ENCODE results near the gene NDRG4. TPM values are rescaled to one million over a fixed set of nuclear protein-coding genes. Genes with fewer than 3 reads are reported as not detected.

The NDRG4 gene, protein sequence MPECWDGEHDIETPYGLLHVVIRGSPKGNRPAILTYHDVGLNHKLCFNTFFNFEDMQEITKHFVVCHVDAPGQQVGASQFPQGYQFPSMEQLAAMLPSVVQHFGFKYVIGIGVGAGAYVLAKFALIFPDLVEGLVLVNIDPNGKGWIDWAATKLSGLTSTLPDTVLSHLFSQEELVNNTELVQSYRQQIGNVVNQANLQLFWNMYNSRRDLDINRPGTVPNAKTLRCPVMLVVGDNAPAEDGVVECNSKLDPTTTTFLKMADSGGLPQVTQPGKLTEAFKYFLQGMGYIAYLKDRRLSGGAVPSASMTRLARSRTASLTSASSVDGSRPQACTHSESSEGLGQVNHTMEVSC
- 10.4 TPM for polyA plus RNA-seq (2013, experiment 1 of 2; ENCODE audit: insufficient read length)
- polyA plus RNA-seq (2013, experiment 2 of 2; ENCODE audit: insufficient read length), result 10.5 TPM

DNA sequence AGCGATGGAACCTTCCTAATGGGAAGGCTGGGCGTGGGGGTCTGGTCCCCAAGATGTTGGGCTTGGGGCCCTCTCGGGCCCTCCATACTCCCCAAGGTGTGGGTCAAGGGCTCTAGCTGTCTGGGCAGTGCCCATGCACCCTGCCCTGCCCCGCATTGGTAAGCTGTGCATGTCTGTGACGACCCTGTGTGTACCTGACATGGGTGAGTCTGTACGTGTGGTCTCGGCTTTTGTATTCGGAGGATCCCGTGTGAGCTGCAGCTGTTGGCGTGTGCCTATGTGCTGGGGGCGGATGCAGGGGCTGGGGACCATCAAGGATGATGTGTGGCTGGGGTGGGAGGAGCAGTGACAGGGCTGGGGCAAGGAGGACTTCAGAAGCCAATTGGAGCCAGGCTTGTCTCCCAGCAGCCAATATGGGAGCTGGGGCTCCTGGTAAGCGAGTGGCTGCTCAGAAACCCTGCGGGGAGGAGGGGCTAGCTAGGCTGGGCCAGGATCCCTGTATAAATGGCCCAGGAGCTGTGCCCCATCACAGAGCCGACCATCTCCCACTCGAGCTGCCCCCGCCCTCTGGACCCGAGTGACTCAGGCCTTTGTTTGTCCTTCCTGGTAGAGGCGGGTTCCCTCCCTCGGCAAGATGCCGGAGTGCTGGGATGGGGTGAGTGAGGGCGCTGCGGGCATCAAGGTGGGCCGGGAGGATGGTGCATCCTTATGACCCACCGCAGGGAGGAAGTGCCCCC lies at the start of gene NDRG4:
Gene NDRG4 (plus strand): TSS at position 529 of the 737 bp plus-strand sequence. CDS start 106 bp downstream, at position 635.
- peak; percentile 89 for DNase-seq

DNA sequence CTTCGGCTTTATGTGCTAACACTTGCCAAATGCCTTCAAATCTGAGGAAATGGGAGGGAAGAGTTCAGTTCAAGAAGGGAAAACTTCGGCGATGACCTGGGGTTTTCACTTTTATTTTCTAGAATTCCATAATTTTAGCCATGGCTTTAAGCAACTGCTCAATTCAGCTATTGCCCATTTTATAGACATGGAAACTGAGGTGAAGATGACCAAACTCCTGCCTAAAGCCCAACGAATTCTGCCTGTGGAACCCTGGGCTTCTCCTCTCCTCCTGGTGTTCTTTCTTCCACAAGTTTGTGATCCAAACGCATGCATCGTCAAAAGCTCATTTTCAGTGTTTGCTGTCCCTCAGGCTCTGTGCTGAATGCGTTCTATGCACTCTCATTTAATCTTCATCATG lies 49.4 kb upstream of the NDRG4 start:
- DNase-seq, result no peak

DNA sequence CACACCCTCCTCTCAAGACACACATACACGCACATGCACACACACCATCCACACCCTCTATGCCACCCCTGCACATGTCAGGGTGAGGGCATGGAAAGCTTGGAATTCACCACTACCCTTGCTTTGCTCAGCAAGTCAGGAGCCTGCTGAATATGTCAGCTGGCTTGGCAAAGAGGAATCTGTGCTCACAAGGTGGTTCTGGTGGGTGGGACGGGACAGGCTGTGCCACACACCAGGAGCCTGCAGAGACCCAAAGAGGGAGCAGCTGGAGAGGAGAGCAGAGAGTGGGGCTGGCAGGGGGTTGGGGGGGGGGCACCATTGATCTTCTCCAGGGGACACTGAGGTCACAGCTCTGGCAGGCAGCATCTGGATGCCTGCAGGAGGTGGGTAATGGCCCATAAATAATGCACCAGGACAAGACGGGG lies 48.7 kb upstream of the NDRG4 start:
- no peak for DNase-seq

DNA sequence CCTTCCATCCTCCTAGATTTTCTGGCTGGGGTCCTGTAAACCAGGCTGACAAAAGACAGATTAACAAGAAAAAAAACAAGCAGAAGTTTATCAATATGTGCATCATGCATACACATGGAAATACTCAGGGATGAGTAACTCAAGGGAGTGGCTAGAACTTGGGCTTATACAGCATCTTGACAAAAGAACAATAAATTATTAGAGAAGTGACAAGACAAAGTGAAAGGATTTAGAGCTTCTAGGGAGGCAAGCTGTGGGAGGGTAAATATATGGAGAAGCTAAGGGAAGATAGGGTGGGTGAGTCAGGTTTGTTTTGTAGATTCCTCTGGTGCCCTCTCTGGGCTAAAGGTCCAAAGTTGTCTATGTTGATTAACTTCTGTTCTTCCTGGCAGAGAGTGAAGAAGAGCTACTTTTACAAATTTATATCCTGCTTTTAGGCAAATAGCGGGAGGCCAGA lies 48.0 kb upstream of the NDRG4 start:
- no peak for DNase-seq

DNA sequence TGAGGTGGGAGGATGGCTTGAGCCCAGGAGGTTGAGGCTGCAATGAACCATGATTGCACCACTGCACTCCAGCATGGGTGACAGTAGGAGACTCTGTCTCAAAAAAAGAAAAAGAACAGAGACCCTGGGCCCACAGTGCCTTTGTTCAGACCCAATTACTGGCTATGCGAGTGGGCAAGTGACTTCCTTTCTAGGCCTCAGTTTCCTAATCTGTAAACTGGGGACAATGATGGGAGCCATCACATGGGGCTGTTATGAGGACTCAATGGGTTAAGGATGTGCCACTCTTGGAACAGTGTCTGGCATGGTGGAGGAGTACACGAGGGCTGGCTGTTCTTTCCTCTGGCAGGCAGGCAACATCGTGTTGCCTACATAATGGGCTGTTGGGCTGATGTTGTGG lies 47.3 kb upstream of the NDRG4 start:
- DNase-seq, result no peak

DNA sequence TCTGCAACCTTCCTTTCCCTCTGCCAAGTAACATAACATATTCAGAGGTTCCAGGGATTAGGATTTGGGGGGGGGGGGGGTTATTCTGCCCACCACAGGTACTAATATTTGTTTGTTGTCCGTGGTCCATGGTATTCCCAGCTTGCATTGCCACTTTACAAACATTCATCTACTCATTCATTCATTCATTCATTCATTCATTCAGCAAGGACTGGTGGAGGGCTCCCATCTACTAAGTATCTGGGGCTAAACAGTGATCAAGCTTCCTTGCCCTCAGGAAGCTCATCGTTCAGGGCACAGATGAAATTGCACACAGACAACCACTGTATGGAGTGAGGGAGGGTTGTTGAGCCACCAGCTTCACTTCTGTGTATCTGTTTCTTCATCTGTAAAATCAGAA lies 45.8 kb upstream of the NDRG4 start:
- DNase-seq, result no peak

DNA sequence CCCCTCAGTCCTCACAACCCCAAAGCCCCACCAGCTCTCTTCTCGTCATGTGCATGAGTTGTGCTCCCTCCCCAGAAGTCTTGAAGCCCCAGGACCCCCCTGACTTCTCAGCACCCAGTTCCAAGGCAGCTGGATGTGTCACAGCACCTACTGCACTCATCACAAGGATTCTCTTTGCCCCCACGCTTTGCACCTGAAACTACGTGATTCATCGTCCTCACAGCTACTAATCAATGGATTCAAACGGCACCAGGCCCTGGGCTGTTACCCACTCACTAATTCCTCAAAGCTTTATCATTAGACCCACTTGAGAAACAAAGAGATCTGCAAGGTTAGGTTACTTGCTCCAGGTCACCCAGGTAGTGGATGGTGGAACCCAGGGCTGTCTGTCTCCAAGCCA lies 45.1 kb upstream of the NDRG4 start:
- DNase-seq, result no peak

DNA sequence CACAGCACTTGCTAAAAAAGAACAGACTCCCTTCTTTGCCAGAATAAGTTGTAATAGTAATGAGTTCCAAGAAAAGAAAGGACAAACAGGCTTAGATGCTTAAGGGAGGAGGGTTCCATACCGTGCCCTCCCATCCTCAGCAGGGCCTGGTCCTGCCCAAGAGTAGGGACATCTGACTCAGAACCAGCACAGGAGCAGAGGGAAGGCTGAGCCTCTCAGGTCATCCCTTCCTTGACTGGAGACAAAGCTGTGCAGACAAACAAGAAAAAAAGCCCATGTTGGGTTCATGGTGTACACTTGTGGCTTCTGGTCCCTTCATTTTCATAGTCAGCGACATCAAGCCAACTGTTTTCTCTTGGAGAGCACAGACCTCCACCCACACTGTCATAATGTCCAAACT lies 44.2 kb upstream of the NDRG4 start:
- no peak for DNase-seq

DNA sequence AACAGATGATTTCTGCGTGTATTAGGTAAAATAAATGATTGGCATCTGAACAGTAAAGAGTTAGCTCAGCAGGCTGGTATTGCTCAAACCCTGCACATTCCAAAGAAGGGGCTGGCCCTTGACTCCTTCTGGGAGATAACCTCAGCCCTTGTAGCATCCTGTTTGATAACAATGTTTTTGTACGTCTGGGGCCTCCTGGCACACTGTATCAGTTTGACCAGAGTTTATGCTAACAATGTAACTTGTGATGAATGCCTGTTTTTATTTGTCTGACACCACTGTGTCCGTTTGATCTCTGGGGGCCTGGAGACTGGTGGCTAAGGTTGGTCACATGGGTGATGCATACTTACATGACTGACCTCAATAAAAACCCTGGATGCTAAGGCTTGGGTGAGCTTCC lies 43.8 kb upstream of the NDRG4 start:
- no peak for DNase-seq

DNA sequence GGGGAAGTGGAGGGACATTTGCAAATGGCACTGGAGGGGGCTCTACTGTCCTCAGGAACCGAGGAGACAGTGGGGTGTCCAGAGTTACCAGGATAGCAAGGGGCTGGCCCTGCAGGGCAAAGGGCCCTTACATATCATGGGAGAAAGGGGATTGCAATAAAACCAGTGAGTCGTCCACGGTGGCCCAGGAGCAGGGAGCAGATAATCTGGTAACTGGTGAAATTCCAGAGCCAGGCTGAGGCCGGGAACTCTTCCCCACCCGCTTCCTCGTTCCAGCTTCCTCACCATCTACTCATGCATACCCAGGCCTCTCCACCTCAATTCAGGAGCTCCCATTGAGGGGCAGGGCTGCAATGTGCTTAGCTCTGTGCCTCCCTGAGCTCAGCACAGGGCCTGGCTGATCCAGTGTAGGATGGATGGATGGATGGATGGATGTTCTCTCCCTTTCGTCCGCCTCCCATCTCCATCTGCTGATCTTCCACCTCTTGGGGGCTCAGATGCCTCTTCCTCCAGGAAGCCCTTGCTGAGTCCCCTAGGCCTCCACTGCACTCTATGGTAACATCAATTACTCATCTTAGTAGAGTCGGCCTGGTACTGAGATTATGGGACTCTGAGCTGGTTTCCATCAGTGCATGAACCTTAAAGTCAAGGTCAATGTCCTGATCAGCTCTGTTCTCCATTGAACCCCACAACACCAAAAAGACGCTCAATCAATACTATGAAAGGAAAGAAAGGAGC lies 41.2 kb upstream of the NDRG4 start:
- DNase-seq, result no peak

DNA sequence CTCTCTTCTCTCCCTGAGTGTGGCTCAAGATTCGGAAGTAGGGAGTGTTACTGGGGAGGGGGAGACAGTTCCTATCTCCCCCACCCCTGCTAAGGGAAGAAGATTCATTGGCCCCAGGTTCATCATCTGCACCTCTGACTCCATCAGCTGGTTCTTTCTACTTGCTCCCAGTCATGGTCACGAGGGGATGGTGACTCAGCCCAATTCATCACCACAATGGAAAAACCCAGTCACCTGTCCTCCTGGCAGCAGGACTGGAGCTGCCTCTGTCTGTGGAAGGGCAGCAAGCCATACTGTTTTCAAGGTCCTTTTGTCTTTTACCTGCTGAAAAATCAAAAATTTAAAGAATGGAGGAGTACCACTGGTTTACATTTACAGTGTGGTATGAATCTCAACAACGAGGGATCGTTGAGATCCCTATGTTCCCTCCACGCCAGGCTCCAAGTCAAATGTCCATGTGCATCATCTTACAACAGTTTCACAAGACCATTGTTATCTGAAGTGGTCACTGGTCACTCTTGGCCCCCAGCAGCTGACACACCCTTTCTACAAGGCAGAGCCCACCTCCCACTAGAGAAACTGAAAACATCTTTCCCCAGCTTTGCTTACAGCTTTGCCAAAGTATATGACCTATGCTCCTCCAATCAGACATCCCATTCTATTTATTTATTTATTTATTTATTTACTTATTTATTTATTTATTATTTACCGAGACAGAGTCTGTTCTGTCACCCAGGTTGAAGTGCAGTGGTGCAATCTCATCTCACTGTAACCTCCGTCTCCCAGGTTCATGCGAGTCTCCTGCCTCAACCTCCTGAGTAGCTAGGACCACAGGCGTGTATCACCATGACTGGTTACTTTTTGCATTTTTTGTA lies 40.4 kb upstream of the NDRG4 start:
- DNase-seq, result no peak

DNA sequence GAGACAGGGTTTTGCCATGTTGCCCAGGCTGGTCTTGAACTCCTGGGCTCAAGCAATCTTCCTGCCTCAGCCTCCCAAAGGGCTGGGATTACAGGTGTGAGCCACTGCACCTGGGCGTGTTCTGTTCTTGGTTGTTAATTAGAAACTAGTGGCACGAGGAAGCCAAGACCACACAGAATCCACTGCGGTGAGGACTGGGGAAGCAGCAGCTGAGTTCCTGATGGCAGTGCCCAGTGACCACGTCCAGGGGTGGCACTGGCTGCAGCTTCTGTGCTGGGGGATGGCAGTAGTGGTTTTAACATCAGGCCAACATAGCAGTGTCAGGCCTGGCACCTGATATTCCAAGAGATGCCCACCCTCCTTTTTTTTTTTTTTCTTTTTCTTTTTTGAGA lies 39.7 kb upstream of the NDRG4 start:
- DNase-seq, result no peak

DNA sequence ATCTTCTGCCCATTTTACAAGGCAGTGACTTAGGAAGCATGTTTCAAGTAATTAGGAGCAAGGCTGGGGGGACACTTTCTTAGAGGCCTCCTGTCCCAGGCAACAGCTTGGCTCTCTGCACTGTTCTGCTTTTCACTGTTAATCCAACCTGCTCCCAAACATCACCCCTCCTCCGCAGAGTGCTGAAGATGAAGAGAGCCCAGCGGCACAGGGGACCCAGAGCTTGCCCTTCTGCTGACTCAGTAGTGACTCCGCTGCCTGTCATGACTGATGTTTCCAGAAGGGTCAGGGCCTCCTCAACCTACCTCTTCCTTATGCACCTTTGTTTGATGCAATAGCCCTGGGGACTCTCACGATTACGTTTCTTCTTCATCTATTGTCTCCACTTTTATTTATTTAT lies 38.9 kb upstream of the NDRG4 start:
- no peak for DNase-seq

DNA sequence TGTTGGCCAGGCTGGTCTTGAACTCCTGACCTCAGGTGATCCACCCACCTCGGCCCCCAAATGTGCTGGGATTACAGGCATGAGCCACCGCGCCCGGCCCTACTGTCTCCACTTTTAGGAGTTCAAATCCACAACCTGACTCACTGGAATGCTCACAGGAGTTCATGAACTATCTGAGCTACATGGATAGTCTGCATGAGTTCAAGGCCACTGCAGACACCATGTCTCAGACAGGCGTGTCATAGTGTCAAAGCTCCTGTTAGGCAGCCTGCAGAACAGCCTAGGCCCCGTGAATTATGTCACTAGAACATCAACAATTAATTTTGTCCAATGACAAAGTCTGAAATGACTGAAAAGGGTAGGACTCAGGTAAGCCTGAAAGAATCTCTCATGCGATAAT lies 38.3 kb upstream of the NDRG4 start:
- DNase-seq, result no peak

DNA sequence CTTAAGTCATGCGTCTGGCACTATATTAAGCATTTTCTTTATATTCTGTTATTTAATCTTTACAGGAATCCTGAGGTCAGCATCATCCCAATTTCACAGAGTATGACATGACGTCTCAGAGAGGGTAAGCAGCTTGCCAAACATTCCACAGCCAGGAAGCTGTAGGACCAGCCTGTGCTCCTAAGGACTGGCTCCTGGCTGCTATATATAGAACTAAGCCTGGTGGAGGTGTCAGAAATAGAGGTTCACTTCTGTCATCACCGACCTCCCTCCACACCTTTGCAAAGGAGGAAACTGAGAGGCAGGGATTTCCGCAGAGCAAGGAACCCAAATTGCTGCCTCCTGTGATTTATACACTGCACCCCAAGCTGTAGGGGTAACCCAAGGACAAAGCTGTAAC lies 37.9 kb upstream of the NDRG4 start:
- no peak for DNase-seq

DNA sequence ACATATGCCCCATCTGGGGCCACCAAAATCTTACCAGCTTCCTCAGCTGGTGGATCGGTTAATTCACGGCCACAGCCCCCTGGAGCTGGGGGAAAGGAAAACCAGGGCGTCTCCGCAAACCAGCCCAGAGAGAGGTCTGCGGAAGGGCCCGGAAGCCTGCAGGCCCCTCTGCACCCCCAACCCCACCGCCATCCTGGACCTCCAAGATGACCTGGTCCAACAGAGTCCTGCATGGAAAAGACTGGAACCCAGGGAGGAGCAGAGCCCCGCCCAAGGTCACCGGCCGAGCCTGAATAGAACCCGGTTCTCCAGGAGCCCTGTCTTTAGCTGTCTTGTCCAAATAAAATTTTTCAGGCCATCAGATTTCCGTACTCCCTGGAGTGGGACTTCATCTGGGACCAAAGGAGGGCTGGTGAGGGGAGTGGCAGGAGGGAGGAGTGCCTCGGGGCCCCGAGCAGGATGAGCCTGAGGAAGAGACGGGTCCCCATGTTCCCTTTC lies 37.4 kb upstream of the NDRG4 start:
- DNase-seq, result no peak

DNA sequence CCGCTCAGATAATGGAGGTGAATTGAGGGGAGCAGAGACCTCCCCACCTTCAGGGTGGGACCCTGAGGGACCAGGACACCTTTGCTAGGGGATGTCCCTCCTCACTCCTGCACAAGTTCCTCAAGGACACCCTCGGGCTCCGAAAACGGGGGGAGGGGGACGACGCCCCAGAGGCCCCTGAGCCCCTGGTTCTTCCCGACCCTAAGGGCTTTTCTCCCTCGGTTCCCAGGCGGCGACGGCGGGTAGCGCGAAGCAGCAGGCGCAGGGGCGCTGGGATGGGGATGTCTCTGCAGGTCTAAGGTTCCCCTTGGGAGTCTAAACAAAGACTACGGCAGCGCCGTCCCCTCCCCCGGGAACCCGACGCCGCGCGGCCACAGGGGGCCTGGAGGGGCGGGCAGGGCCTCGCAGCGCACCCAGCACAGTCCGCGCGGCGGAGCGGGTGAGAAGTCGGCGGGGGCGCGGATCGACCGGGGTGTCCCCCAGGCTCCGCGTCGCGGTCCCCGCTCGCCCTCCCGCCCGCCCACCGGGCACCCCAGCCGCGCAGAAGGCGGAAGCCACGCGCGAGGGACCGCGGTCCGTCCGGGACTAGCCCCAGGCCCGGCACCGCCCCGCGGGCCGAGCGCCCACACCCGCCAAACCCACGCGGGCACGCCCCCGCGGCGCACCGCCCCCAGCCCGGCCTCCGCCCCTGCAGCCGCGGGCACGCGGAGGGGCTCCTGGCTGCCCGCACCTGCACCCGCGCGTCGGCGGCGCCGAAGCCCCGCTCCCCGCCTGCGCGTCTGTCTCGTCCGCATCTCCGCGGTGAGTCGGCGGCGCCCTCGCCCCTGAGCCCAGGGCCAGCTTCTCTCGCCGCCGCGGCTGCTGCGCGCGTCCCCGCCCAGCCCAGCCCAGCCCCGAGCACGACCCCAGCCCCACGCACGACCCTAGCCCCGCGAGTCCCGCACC lies 36.7 kb upstream of the NDRG4 start:
- no peak for DNase-seq

DNA sequence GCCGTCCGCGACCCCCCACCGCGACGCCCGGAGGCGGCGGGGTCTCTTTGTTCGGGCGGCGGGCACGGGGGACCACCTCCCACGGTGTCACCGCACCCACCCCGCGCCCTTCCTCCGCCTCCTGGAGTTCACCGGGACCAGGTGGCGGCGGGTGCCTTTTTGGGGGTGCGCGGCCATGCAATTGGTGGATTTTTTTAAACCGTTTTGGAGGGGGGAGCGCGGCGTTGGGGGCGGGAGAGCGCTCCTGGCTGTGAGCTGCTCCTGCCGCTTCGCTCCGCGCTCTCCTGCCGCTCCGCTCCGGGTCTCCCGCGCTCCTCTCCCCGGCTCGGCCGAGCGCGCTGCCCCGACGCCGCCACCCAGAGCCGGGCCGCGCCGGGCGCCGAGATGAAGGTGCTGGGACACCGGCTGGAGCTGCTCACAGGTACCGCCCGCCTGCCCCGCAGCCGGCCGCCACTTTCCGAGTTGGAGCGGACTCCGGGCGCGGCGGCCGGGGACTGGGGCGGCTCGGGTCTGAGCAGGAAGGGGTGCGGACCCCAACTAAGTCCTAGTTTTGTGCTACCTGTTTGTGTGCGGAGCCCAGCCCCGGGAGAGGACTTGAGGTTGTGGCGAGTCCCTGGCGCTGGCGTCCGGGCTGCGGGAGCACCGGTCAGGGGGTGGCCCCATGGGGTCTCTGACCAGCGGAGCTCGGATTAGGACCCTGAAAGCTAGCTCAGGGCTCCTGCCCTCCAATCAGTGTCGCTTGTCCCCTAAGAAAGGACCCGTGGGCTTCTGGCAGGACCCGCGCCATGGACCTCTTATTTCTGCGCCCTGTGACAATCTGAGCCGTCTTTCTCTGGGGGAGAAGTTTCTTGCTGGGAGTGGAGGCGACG lies 35.7 kb upstream of the NDRG4 start:
- DNase-seq, result no peak

DNA sequence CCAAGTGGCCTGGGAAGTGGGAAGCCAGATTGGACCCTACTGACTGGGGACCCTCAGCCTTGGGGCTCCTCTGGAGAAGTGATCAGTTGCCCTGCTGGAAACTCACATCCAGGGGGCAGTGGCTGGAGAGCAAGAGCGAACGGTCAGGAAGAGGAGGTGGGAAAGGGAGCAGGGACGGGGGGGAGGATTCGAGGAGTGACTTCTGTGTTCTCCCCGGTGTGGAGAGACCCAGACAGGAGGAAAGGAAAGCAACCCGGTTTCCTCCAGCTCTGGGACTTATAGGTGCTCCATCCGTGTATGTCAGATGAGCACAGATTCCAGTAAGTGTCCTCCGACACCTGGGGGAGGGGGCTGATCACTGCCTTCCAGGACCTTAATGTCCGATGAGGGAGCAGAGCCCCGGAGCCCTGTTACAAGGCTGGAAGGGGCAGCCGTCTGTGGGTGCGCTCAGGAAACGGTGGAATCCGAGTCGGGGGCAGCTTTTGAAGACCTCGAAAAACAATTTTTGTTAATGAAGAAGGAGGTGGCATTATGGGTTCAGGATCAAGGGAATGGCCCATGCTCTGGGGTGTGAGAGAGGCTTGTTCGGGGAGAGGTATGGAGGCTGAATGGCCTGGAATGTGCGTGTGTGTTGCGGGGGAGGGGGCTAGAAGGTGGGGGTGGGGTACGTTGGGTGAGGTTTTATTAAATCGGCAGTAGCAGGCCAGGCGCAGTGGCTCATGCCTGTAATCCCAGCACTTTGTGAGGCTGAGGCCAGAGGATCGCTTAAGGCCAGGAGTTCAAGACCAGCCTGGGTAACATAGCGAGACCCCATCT lies 34.8 kb upstream of the NDRG4 start:
- DNase-seq, result no peak

Measured in fibroblast of skin of scalp (primary cell).